ENCODE results near the gene HGFAC. TPM values are rescaled to one million over a fixed set of nuclear protein-coding genes. Genes with fewer than 3 reads are reported as not detected.
"Not testable (repeated sequence)": the region's sequence is repeated elsewhere in the genome, so short reads cannot be mapped to it uniquely, and the experiment has no call there.

Gene HGFAC
- total and polyA plus RNA-seq, 4 donors: 0.24 to 2.6 (median 0.37) TPM

GRCh38 chr4:3450643-3451042 lies 8.9 kb downstream of the HGFAC start:
- Histone ChIP-seq H3K9ac (ENCODE audit: insufficient read depth in 1 of 2, low read length in 2 of 2) (no peak overlapping the region), H3K9me3 (ENCODE audit: control insufficient read depth in 4 of 4, insufficient read depth in 3 of 4, low read length in 3 of 4) (peaks cover 0 to 5% (median 1%) of the 10 kb centered on the region in 4 donors), H3K27ac (ENCODE audit: low read depth in 1 of 2, low read length in 1 of 2) (no peak overlapping the region), H3K4me3 (no peak overlapping the region), H3K4me1 (ENCODE audit: control insufficient read depth in 5 of 5, insufficient read depth in 5 of 5, low read length in 5 of 5) (no peaks in the 10 kb centered on the region), H3K36me3 (ENCODE audit: control insufficient read depth in 4 of 4, insufficient read depth in 4 of 4, low read length in 4 of 4) (no peaks in the 10 kb centered on the region), H3K27me3 (ENCODE audit: control insufficient read depth in 3 of 3, insufficient read depth in 3 of 3, low read length in 2 of 3) (no peaks in the 10 kb centered on the region)
- DNase-seq (no peak), ATAC-seq (ENCODE audit: insufficient read depth, low FRiP score) (no peak)
- no peak for TF ChIP-seq CTCF (IDR thresholded peaks at IDR 0.05; ENCODE audit: control extremely low read depth, extremely low read depth)
- WGBS, 2 donors: 96 to 99% methylated on average over 4 of the region's 4 CpGs

- no peak overlapping the region for H3K27ac ChIP-seq (ENCODE audit: low read depth in 1 of 2, low read length in 1 of 2)
- H3K9ac ChIP-seq (ENCODE audit: insufficient read depth in 1 of 2, low read length in 2 of 2): no peak overlapping the region
- WGBS, 2 donors: 71 to 85% methylated on average over 3 of the region's 3 CpGs
- DNase-seq: no peak
- no peak overlapping the region for H3K4me3 ChIP-seq
- peaks cover 0 to 5% (median 3%) of the 10 kb centered on the region in 4 donors for H3K9me3 ChIP-seq (ENCODE audit: control insufficient read depth in 4 of 4, insufficient read depth in 3 of 4, low read length in 3 of 4)
- no peak for ATAC-seq (ENCODE audit: insufficient read depth, low FRiP score)
- no peaks in the 10 kb centered on the region for H3K27me3 ChIP-seq (ENCODE audit: control insufficient read depth in 3 of 3, insufficient read depth in 3 of 3, low read length in 2 of 3)
- no peaks in the 10 kb centered on the region for H3K4me1 ChIP-seq (ENCODE audit: control insufficient read depth in 5 of 5, insufficient read depth in 5 of 5, low read length in 5 of 5)
- no peaks in the 10 kb centered on the region for H3K36me3 ChIP-seq (ENCODE audit: control insufficient read depth in 4 of 4, insufficient read depth in 4 of 4, low read length in 4 of 4)
- no peak for TF ChIP-seq CTCF (IDR thresholded peaks at IDR 0.05; ENCODE audit: control extremely low read depth, extremely low read depth)
Observed at GRCh38 chr4:3451956-3452355, 10.2 kb downstream of the HGFAC start.

- H3K9ac ChIP-seq (ENCODE audit: insufficient read depth in 1 of 2, low read length in 2 of 2): no peak overlapping the region
- H3K27me3 ChIP-seq (ENCODE audit: control insufficient read depth in 3 of 3, insufficient read depth in 3 of 3, low read length in 2 of 3): no peaks in the 10 kb centered on the region
- 82 to 85% methylated on average over 7 of the region's 7 CpGs for WGBS, 2 donors
- H3K36me3 ChIP-seq (ENCODE audit: control insufficient read depth in 4 of 4, insufficient read depth in 4 of 4, low read length in 4 of 4): no peaks in the 10 kb centered on the region
- ATAC-seq (ENCODE audit: insufficient read depth, low FRiP score): no peak
- DNase-seq: no peak
- H3K9me3 ChIP-seq (ENCODE audit: control insufficient read depth in 4 of 4, insufficient read depth in 3 of 4, low read length in 3 of 4): peaks cover 0 to 5% (median 3%) of the 10 kb centered on the region in 4 donors
- H3K4me3 ChIP-seq: no peak overlapping the region
- no peaks in the 10 kb centered on the region for H3K4me1 ChIP-seq (ENCODE audit: control insufficient read depth in 5 of 5, insufficient read depth in 5 of 5, low read length in 5 of 5)
- no peak overlapping the region for H3K27ac ChIP-seq (ENCODE audit: low read depth in 1 of 2, low read length in 1 of 2)
- no peak for TF ChIP-seq CTCF (IDR thresholded peaks at IDR 0.05; ENCODE audit: control extremely low read depth, extremely low read depth)
Observed at GRCh38 chr4:3452376-3452775, 10.6 kb downstream of the HGFAC start.

- not testable (repeated sequence) for H3K27me3 ChIP-seq (ENCODE audit: control insufficient read depth in 3 of 3, insufficient read depth in 3 of 3, low read length in 2 of 3); H3K27ac ChIP-seq (ENCODE audit: low read depth in 1 of 2, low read length in 1 of 2); DNase-seq; ATAC-seq (ENCODE audit: insufficient read depth, low FRiP score); H3K4me1 ChIP-seq (ENCODE audit: control insufficient read depth in 5 of 5, insufficient read depth in 5 of 5, low read length in 5 of 5); H3K36me3 ChIP-seq (ENCODE audit: control insufficient read depth in 4 of 4, insufficient read depth in 4 of 4, low read length in 4 of 4); H3K4me3 ChIP-seq; H3K9ac ChIP-seq (ENCODE audit: insufficient read depth in 1 of 2, low read length in 2 of 2); H3K9me3 ChIP-seq (ENCODE audit: control insufficient read depth in 4 of 4, insufficient read depth in 3 of 4, low read length in 3 of 4)
- WGBS, 2 donors: 88 to 92% methylated on average over 3 of the region's 3 CpGs
Observed at GRCh38 chr4:3455596-3455995, 13.8 kb downstream of the HGFAC start.

Data from lung (tissue), 12 donors.